ENCODE measurements around the gene PLPP4.

Gene PLPP4

GRCh38 chr10:120455606-120456005 is 1.4 kb upstream of the PLPP4 start:
- Histone ChIP-seq H3K27ac (ENCODE audit: low read depth, low read length, severe bottlenecking) (no peak overlapping the region), H3K9me3 (ENCODE audit: control insufficient read depth, low read length) (no peaks in the 10 kb centered on the region), H3K4me3 (ENCODE audit: extremely low read depth, insufficient read depth, low read length, poor library complexity, severe bottlenecking) (no peak overlapping the region), H3K36me3 (ENCODE audit: control insufficient read depth, insufficient read depth, low read length) (no peaks in the 10 kb centered on the region), H3K4me1 (ENCODE audit: control insufficient read depth, insufficient read depth, low read length, poor library complexity, severe bottlenecking) (peaks cover 35% of the 10 kb centered on the region)
- 83 to 100% methylated on average over 1 of the region's 3 CpGs for WGBS, 2 experiments (ENCODE audit: insufficient coverage in 2 of 2)

GRCh38 chr10:120456143-120456625 is 843 bp upstream of the PLPP4 start:
- no peak overlapping the region for H3K27ac ChIP-seq (ENCODE audit: low read depth, low read length, severe bottlenecking)
- 9 to 26% methylated on average over 6 to 14 of the region's 16 CpGs for WGBS, 2 experiments (ENCODE audit: insufficient coverage in 2 of 2)
- peaks cover 39% of the 10 kb centered on the region for H3K4me1 ChIP-seq (ENCODE audit: control insufficient read depth, insufficient read depth, low read length, poor library complexity, severe bottlenecking)
- H3K9me3 ChIP-seq (ENCODE audit: control insufficient read depth, low read length): no peaks in the 10 kb centered on the region
- no peaks in the 10 kb centered on the region for H3K36me3 ChIP-seq (ENCODE audit: control insufficient read depth, insufficient read depth, low read length)
- peak overlapping the region; percentile 44 for H3K4me3 ChIP-seq (ENCODE audit: extremely low read depth, insufficient read depth, low read length, poor library complexity, severe bottlenecking)

DNA sequence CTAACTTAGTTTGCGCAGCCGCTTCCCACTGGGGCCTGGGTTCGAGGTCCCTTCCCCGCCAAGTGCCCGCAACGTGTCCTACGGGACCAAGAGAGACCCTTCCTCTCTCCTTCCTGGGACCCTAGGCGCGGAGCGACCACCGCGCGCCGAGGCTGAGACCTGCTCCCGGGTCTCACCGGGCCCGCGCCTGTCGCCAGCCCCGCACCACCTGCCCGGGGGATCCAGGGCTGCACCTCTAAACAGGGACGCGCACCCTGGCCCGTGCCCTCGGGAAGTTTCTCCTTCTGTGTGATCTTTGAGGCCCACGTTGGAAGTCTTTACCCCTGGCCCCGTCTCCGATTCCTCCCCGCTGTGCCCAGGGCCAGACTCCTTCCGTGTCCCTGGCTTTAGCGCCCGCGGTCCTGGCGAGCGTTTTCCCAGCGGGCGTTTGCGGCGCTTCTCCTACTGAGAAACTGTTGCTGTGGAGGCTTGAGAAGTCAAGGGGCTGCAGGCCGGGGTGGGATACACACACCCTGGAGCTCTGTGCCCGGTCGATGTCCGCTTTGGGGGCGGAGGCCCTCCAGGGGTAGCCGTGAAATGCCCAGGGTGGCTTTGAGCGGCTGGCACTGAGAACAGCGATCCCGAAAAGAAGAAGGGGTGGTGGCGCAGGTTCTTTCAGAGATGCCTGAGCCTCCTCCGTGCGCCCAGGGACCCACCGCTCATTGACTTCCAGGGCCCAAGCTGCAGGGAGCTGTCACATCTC is 575 bp downstream of the PLPP4 start:
- H3K4me1 ChIP-seq (ENCODE audit: control insufficient read depth, insufficient read depth, low read length, poor library complexity, severe bottlenecking): peaks cover 42% of the 10 kb centered on the region
- no peaks in the 10 kb centered on the region for H3K9me3 ChIP-seq (ENCODE audit: control insufficient read depth, low read length)
- no peak overlapping the region for H3K27ac ChIP-seq (ENCODE audit: low read depth, low read length, severe bottlenecking)
- peak overlapping the region; percentile 44 for H3K4me3 ChIP-seq (ENCODE audit: extremely low read depth, insufficient read depth, low read length, poor library complexity, severe bottlenecking)
- WGBS, 2 experiments (ENCODE audit: insufficient coverage in 2 of 2): 18 to 30% methylated on average over 40 to 47 of the region's 52 CpGs
- no peaks in the 10 kb centered on the region for H3K36me3 ChIP-seq (ENCODE audit: control insufficient read depth, insufficient read depth, low read length)

DNA sequence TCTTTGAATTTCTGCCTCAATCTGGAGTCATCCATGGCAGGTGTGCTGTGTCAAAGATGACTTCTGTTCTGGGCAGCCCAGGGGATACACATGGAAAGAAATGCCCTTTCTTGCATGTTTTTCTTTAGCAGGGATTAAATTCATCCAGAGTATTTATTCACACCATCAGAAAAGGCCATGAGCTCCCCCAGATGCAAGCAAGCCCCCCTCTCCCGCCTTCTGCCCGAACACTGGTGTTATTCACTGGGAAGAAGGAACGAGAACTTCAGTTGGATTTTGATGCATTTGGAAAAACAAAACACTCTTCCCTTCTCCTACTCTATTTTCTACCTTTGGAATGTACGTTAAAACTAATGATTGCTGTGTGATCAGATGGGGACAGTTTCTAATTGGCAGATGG is 1.4 kb downstream of the PLPP4 start:
- no CpG with 5 or more reads among the region's 4 CpGs for WGBS, 2 experiments (ENCODE audit: insufficient coverage in 2 of 2)
- Histone ChIP-seq H3K36me3 (ENCODE audit: control insufficient read depth, insufficient read depth, low read length) (no peaks in the 10 kb centered on the region), H3K9me3 (ENCODE audit: control insufficient read depth, low read length) (no peaks in the 10 kb centered on the region), H3K4me3 (ENCODE audit: extremely low read depth, insufficient read depth, low read length, poor library complexity, severe bottlenecking) (no peak overlapping the region), H3K27ac (ENCODE audit: low read depth, low read length, severe bottlenecking) (no peak overlapping the region), H3K4me1 (ENCODE audit: control insufficient read depth, insufficient read depth, low read length, poor library complexity, severe bottlenecking) (peaks cover 42% of the 10 kb centered on the region)

DNA sequence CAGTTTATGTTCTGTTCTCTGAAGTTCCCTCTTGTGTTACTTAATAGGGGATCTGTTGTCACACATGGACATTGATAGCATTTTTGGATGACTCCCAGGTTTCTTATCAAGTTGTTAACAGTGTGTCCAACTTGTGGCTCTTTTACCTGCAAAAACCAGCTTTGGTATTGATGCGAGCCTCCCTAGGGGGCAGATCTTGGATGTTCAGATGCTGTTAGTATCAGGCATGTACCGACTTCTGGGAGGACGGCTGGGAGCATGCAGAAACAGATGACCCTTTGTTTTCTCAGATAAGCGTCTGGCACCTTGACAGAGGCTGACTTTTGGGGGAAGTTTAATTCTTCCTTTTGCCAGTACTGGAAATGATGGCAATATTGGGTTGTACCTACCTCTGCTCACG is 2.2 kb downstream of the PLPP4 start:
- Histone ChIP-seq H3K27ac (ENCODE audit: low read depth, low read length, severe bottlenecking) (no peak overlapping the region), H3K36me3 (ENCODE audit: control insufficient read depth, insufficient read depth, low read length) (no peaks in the 10 kb centered on the region), H3K4me3 (ENCODE audit: extremely low read depth, insufficient read depth, low read length, poor library complexity, severe bottlenecking) (no peak overlapping the region), H3K4me1 (ENCODE audit: control insufficient read depth, insufficient read depth, low read length, poor library complexity, severe bottlenecking) (peaks cover 42% of the 10 kb centered on the region), H3K9me3 (ENCODE audit: control insufficient read depth, low read length) (no peaks in the 10 kb centered on the region)
- 76 to 80% methylated on average over 4 to 5 of the region's 5 CpGs for WGBS, 2 experiments (ENCODE audit: insufficient coverage in 2 of 2)

- Histone ChIP-seq H3K9me3 (ENCODE audit: control insufficient read depth, low read length) (no peaks in the 10 kb centered on the region), H3K36me3 (ENCODE audit: control insufficient read depth, insufficient read depth, low read length) (no peaks in the 10 kb centered on the region), H3K4me1 (ENCODE audit: control insufficient read depth, insufficient read depth, low read length, poor library complexity, severe bottlenecking) (peaks cover 42% of the 10 kb centered on the region), H3K4me3 (ENCODE audit: extremely low read depth, insufficient read depth, low read length, poor library complexity, severe bottlenecking) (no peak overlapping the region), H3K27ac (ENCODE audit: low read depth, low read length, severe bottlenecking) (peak overlapping the region; percentile 85)
- 80 to 83% methylated on average over 1 of the region's 1 CpG for WGBS, 2 experiments (ENCODE audit: insufficient coverage in 2 of 2)
Observed at GRCh38 chr10:120460186-120460585, 3.2 kb downstream of the PLPP4 start.

- Histone ChIP-seq H3K27ac (ENCODE audit: low read depth, low read length, severe bottlenecking) (peak overlapping the region; percentile 85), H3K4me1 (ENCODE audit: control insufficient read depth, insufficient read depth, low read length, poor library complexity, severe bottlenecking) (peaks cover 42% of the 10 kb centered on the region), H3K4me3 (ENCODE audit: extremely low read depth, insufficient read depth, low read length, poor library complexity, severe bottlenecking) (no peak overlapping the region), H3K36me3 (ENCODE audit: control insufficient read depth, insufficient read depth, low read length) (no peaks in the 10 kb centered on the region), H3K9me3 (ENCODE audit: control insufficient read depth, low read length) (no peaks in the 10 kb centered on the region)
Observed at GRCh38 chr10:120460776-120461175, 3.7 kb downstream of the PLPP4 start.

DNA sequence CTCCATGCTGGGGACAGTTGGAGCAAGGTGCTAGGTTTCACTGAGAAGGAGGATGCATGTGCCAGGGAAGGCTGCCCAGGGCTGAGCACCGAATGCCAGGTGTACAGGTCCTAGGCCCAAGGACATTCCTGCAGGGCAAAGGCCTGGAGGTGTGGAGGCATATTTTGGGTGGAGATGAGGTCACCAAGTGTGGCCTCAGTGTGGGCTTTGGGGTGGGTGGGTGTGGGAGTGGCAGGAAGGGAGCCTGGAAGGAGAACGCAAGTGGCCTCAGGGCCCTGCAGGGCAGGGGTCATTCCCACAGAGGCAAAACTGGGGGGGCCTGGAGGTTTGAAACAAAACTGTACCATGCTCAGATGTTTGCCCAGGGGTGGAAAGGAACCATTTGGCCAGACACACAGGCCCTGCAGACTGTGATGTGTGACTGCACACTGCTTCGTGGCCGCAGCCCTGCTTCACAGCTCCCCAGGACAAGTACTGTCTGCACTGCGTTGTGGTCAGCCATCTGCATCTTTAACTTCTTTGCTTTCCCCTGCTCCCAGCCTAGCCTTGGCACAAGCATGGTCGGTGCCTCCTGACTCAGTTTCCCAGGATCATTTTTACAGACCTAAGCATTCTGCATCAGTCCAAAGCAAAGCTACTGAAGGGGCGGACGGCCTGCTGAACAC is 5.1 kb downstream of the PLPP4 start:
- WGBS, 2 experiments (ENCODE audit: insufficient coverage in 2 of 2): 95 to 96% methylated on average over 4 to 8 of the region's 8 CpGs
- Histone ChIP-seq H3K4me3 (ENCODE audit: extremely low read depth, insufficient read depth, low read length, poor library complexity, severe bottlenecking) (no peak overlapping the region), H3K27ac (ENCODE audit: low read depth, low read length, severe bottlenecking) (no peak overlapping the region), H3K9me3 (ENCODE audit: control insufficient read depth, low read length) (no peaks in the 10 kb centered on the region), H3K4me1 (ENCODE audit: control insufficient read depth, insufficient read depth, low read length, poor library complexity, severe bottlenecking) (peaks cover 34% of the 10 kb centered on the region), H3K36me3 (ENCODE audit: control insufficient read depth, insufficient read depth, low read length) (no peaks in the 10 kb centered on the region)

DNA sequence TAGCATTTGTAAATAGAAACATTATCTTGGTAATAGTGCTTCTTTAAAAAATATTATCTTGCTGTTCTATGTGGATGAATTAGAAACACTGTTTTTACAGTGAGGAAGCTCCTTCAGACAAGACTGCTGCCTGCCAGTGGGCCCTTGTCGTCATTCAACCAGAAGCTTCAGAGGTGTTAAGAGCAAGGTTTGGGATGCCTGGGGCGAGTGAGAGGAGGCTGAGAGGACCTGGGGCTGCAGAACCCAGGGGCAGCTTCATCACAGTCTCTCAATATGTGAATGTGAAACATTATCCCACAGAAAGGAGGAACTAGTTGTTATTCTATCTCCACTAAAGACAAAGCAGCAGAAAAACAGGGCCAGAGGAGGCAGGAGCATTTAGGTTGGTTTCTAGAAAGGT is 8.1 kb downstream of the PLPP4 start:
- Histone ChIP-seq H3K27ac (ENCODE audit: low read depth, low read length, severe bottlenecking) (no peak overlapping the region), H3K4me1 (ENCODE audit: control insufficient read depth, insufficient read depth, low read length, poor library complexity, severe bottlenecking) (peaks cover 10% of the 10 kb centered on the region), H3K4me3 (ENCODE audit: extremely low read depth, insufficient read depth, low read length, poor library complexity, severe bottlenecking) (no peak overlapping the region), H3K36me3 (ENCODE audit: control insufficient read depth, insufficient read depth, low read length) (no peaks in the 10 kb centered on the region), H3K9me3 (ENCODE audit: control insufficient read depth, low read length) (no peaks in the 10 kb centered on the region)
- WGBS, 2 experiments (ENCODE audit: insufficient coverage in 2 of 2): 50 to 64% methylated on average over 1 to 2 of the region's 2 CpGs

GRCh38 chr10:120466006-120466405 is 9.0 kb downstream of the PLPP4 start:
- H3K9me3 ChIP-seq (ENCODE audit: control insufficient read depth, low read length): no peaks in the 10 kb centered on the region
- H3K4me1 ChIP-seq (ENCODE audit: control insufficient read depth, insufficient read depth, low read length, poor library complexity, severe bottlenecking): peaks cover 5% of the 10 kb centered on the region
- H3K4me3 ChIP-seq (ENCODE audit: extremely low read depth, insufficient read depth, low read length, poor library complexity, severe bottlenecking): no peak overlapping the region
- no peaks in the 10 kb centered on the region for H3K36me3 ChIP-seq (ENCODE audit: control insufficient read depth, insufficient read depth, low read length)
- 100% methylated on average over 1 to 2 of the region's 2 CpGs for WGBS, 2 experiments (ENCODE audit: insufficient coverage in 2 of 2)
- H3K27ac ChIP-seq (ENCODE audit: low read depth, low read length, severe bottlenecking): no peak overlapping the region

- Histone ChIP-seq H3K4me1 (ENCODE audit: control insufficient read depth, insufficient read depth, low read length, poor library complexity, severe bottlenecking) (peaks cover 16% of the 10 kb centered on the region), H3K9me3 (ENCODE audit: control insufficient read depth, low read length) (no peaks in the 10 kb centered on the region), H3K36me3 (ENCODE audit: control insufficient read depth, insufficient read depth, low read length) (no peaks in the 10 kb centered on the region), H3K4me3 (ENCODE audit: extremely low read depth, insufficient read depth, low read length, poor library complexity, severe bottlenecking) (no peak overlapping the region), H3K27ac (ENCODE audit: low read depth, low read length, severe bottlenecking) (no peak overlapping the region)
- 86% methylated on average over 3 of the region's 4 CpGs; no CpG with 5 or more reads in 1 of the 2 experiments for WGBS, 2 experiments (ENCODE audit: insufficient coverage in 2 of 2)
Observed at GRCh38 chr10:120473593-120473992, 16.6 kb downstream of the PLPP4 start.

Data from mesodermal cell (in vitro differentiated cells).